ENCODE measurements around the gene OPCML. TPM values are rescaled to one million over a fixed set of nuclear protein-coding genes. Genes with fewer than 3 reads are reported as not detected.

The OPCML gene
- polyA plus RNA-seq, 3 donors, result not detected

- no peaks in the 10 kb centered on the region for H3K4me1 ChIP-seq (ENCODE audit: control insufficient read depth in 1 of 2, insufficient read depth in 2 of 2, low read length in 2 of 2)
- WGBS (ENCODE audit: insufficient coverage), result 69% methylated on average over 3 of the region's 9 CpGs
- Mint-ChIP-seq H3K27me3 (ENCODE audit: low read depth in 3 of 3) (peaks cover 0 to 2% (median 0%) of the 10 kb centered on the region in 3 donors), H3K36me3 (no peaks in the 10 kb centered on the region), H3K4me1 (no peaks in the 10 kb centered on the region), H3K9me3 (peaks cover under 1 to 13% (median 2%) of the 10 kb centered on the region in 7 donors), H3K4me3 (no peak overlapping the region), H3K27ac (no peak overlapping the region)
- H2AFZ ChIP-seq (ENCODE audit: insufficient read depth, low read depth, low read length, poor library complexity, severe bottlenecking), result no peak overlapping the region
- no peak overlapping the region for H3K4me3 ChIP-seq (replicated peaks in 1 of 3; ENCODE audit: low read depth in 2 of 3, low read length in 3 of 3)
- H3K9ac ChIP-seq (ENCODE audit: insufficient read depth, low read length, poor library complexity, severe bottlenecking), result no peak overlapping the region
- no peak for TF ChIP-seq CTCF (IDR thresholded peaks at IDR 0.05)
- intact Hi-C loops (cut with micrococcal nuclease), result no loop called here
- no peak for DNase-seq
- H3K9me3 ChIP-seq (replicated peaks in 1 of 2; ENCODE audit: control insufficient read depth in 1 of 2, insufficient read depth in 1 of 2, low read length in 2 of 2), result peaks cover 14% of the 10 kb centered on the region in 2 donors
- H3K4me2 ChIP-seq (replicated peaks; ENCODE audit: extremely low read depth, low read length, poor library complexity, severe bottlenecking), result no peak overlapping the region
- no peaks in the 10 kb centered on the region for H3K79me2 ChIP-seq (ENCODE audit: insufficient read depth, low read length)
- H3K27ac ChIP-seq (ENCODE audit: low read depth in 1 of 2, low read length in 2 of 2), result no peak overlapping the region
- no peaks in the 10 kb centered on the region for H4K20me1 ChIP-seq (ENCODE audit: insufficient read depth, low read length)
- no peaks in the 10 kb centered on the region for H3K27me3 ChIP-seq (ENCODE audit: control insufficient read depth in 2 of 2, insufficient read depth in 2 of 2, low read length in 2 of 2)
- H3K36me3 ChIP-seq (replicated peaks in 1 of 2; ENCODE audit: control insufficient read depth in 1 of 2, insufficient read depth in 2 of 2, low read length in 2 of 2), result no peaks in the 10 kb centered on the region
Measured at GRCh38 chr11:132632641-132633124, 899.6 kb downstream of the OPCML start.

- Histone ChIP-seq H3K4me3 (replicated peaks in 1 of 3; ENCODE audit: low read depth in 2 of 3, low read length in 3 of 3) (no peak overlapping the region), H3K36me3 (replicated peaks in 1 of 2; ENCODE audit: control insufficient read depth in 1 of 2, insufficient read depth in 2 of 2, low read length in 2 of 2) (no peaks in the 10 kb centered on the region), H3K4me2 (replicated peaks; ENCODE audit: extremely low read depth, low read length, poor library complexity, severe bottlenecking) (no peak overlapping the region), H3K27ac (ENCODE audit: low read depth in 1 of 2, low read length in 2 of 2) (no peak overlapping the region), H3K9me3 (replicated peaks in 1 of 2; ENCODE audit: control insufficient read depth in 1 of 2, insufficient read depth in 1 of 2, low read length in 2 of 2) (peaks cover 14% of the 10 kb centered on the region in 2 donors), H4K20me1 (ENCODE audit: insufficient read depth, low read length) (no peaks in the 10 kb centered on the region), H3K9ac (ENCODE audit: insufficient read depth, low read length, poor library complexity, severe bottlenecking) (no peak overlapping the region), H3K79me2 (ENCODE audit: insufficient read depth, low read length) (no peaks in the 10 kb centered on the region), H2AFZ (ENCODE audit: insufficient read depth, low read depth, low read length, poor library complexity, severe bottlenecking) (no peak overlapping the region), H3K27me3 (ENCODE audit: control insufficient read depth in 2 of 2, insufficient read depth in 2 of 2, low read length in 2 of 2) (no peaks in the 10 kb centered on the region), H3K4me1 (ENCODE audit: control insufficient read depth in 1 of 2, insufficient read depth in 2 of 2, low read length in 2 of 2) (no peaks in the 10 kb centered on the region)
- DNase-seq, result no peak
- intact Hi-C loops (cut with micrococcal nuclease), result no loop called here
- H3K27ac Mint-ChIP-seq, result no peak overlapping the region
- no peaks in the 10 kb centered on the region for H3K4me1 Mint-ChIP-seq
- H3K27me3 Mint-ChIP-seq (ENCODE audit: low read depth in 3 of 3), result peaks cover 0 to 2% (median 0%) of the 10 kb centered on the region in 3 donors
- TF ChIP-seq CTCF (IDR thresholded peaks at IDR 0.05), result no peak
- no CpG with 5 or more reads among the region's 4 CpGs for whole genome bisulfite sequencing (ENCODE audit: insufficient coverage)
- no peaks in the 10 kb centered on the region for H3K36me3 Mint-ChIP-seq
- no peak overlapping the region for H3K4me3 Mint-ChIP-seq
- H3K9me3 Mint-ChIP-seq, result peaks cover 0 to 13% (median 2%) of the 10 kb centered on the region in 7 donors
Measured at GRCh38 chr11:132631989-132632388, 900.3 kb downstream of the OPCML start.
